ENCODE data around the gene PTBP1. TPM values are rescaled to one million over a fixed set of nuclear protein-coding genes. Genes with fewer than 3 reads are reported as not detected.

PTBP1 gene
- total and polyA plus RNA-seq, 2 of the 13 experiments (the other 11 are each of a cell fraction or from before 2014, with no cell fraction given): 195 to 288 TPM

- TF ChIP-seq FOXO4 (CRISPR knock-in tag; conservative IDR thresholded peaks at IDR 0.05) (0 out of 2 replicates have a peak, but pooled peaks have one; percentile 59), MAF1 (CRISPR knock-in tag; IDR thresholded peaks at IDR 0.05; ENCODE audit: borderline replicate concordance) (0 out of 2 replicates have a peak, but pooled peaks have one; percentile 54), AGO1 (IDR thresholded peaks at IDR 0.05; ENCODE audit: low read depth, low read length, poor library complexity, severe bottlenecking) (peak; percentile 73), SOX5 (CRISPR knock-in tag; IDR thresholded peaks at IDR 0.05; ENCODE audit: borderline replicate concordance) (no peak), HIC2 (CRISPR knock-in tag; IDR thresholded peaks at IDR 0.05; ENCODE audit: low read depth) (0 out of 2 replicates have a peak, but pooled peaks have one; percentile 26), ZNF670 (CRISPR knock-in tag; IDR thresholded peaks at IDR 0.05; ENCODE audit: borderline replicate concordance) (0 out of 2 replicates have a peak, but pooled peaks have one; percentile 63), ZNF354B (CRISPR knock-in tag; IDR thresholded peaks at IDR 0.05) (no peak), AFF4 (CRISPR knock-in tag; IDR thresholded peaks at IDR 0.05) (no peak), HNF1A (IDR thresholded peaks at IDR 0.05; ENCODE audit: low read depth) (peak; percentile 38; the same call in 1 of the 2 replicates), HNF1A (CRISPR knock-in tag; IDR thresholded peaks at IDR 0.05; ENCODE audit: borderline replicate concordance) (0 out of 2 replicates have a peak, but pooled peaks have one; percentile 21), ZBTB44 (CRISPR knock-in tag; IDR thresholded peaks at IDR 0.05) (0 out of 2 replicates have a peak, but pooled peaks have one; percentile 11), ZNF777 (CRISPR knock-in tag; IDR thresholded peaks at IDR 0.05) (0 out of 2 replicates have a peak, but pooled peaks have one; percentile 3)
Observed at GRCh38 chr19:798415-799075, 1.3 kb downstream of the PTBP1 start (continued).
